ENCODE results near the gene ENOPH1. TPM values are rescaled to one million over a fixed set of nuclear protein-coding genes. Genes with fewer than 3 reads are reported as not detected.

ENOPH1 gene
- polyA plus RNA-seq, 12 donors = 28.5 to 45.3 (median 36.1) TPM; not detected in 1

DNA sequence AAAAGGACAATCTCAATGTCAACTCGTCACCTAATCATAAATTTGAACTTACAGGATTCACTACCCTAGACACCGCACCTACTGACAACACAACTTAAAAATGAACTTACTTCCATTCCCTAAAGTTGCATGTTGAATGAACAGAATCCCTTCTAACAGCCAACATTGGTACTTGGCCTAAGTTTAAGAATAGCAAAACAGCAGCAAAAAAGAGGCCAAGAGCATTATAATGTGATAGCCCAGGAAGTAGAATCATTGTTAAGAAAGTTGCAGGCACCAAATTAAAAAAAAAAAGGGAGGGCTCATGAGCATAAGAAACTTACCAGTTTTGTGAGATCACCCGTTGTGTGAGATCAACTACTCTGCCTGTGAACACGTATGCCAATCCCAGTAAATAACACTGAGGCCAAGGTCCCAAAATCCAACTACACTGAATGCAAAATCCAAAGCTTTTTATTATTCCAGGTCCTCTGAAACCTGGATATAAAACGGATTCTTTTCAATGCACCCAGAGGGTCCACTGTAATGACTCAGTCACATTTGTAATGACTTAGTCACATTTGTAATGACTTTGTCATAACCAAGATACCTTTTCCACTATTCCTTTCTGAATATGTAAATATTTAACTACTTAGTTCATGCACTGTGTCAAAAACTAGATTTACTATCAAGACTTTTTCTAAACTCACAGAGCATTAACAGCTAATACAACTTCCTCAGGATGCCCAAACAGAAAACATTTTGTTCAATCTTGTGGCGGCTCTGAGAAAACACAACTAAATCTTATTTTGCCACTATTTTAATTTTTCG lies 6.9 kb upstream of the ENOPH1 start:
- DNase-seq = no peak

GRCh38 chr4:82425478-82425877 lies 4.9 kb upstream of the ENOPH1 start:
- DNase-seq = no peak

DNA sequence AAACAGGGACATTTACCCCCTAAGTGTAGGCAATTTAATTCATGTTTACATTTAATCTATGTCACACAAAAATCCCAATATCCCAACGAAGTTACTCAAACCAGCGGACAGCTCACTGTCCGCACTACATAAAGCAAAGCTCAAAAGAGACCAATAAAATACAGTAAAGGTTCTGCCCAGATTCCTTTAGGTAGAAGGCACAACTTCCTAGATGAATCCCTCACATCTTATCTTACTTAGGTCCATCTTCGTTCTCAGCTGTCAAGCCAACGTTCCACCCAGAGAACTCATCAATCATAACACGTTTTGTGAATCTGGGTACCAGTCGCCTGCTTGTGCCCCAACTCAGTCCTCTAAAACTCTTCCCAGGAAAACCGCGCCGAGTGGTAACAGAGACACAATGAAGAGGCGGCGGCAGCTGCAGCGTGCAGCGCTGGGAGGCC lies 1.8 kb upstream of the ENOPH1 start:
- DNase-seq = no peak

GRCh38 chr4:82428969-82429727 lies 1.2 kb upstream of the ENOPH1 start:
- peak; percentile 95 for DNase-seq

DNA sequence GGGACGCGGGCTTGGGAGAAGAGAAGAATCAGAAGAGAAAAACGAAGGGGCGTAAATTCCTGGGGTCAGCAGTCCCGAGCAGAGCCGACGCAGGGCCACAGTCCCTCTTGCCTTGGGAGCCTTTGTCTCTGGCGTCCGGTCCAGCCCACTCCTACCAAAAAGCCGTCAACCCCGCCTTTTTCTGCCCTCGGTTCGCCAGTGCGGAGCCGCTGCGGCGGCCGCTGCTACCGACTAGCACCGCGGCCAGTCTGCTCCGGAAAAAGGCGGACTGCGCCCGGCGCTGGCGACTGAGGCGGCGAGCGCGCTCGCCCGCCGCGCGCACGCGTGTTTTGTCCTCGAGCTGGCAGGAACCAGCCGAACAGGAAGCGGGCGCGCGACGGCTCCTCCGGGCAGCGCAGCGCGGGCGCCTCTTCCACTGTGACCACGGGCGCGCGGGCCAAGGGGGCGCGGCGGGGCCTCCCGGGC lies 630 bp upstream of the ENOPH1 start:
- DNase-seq = no peak

DNA sequence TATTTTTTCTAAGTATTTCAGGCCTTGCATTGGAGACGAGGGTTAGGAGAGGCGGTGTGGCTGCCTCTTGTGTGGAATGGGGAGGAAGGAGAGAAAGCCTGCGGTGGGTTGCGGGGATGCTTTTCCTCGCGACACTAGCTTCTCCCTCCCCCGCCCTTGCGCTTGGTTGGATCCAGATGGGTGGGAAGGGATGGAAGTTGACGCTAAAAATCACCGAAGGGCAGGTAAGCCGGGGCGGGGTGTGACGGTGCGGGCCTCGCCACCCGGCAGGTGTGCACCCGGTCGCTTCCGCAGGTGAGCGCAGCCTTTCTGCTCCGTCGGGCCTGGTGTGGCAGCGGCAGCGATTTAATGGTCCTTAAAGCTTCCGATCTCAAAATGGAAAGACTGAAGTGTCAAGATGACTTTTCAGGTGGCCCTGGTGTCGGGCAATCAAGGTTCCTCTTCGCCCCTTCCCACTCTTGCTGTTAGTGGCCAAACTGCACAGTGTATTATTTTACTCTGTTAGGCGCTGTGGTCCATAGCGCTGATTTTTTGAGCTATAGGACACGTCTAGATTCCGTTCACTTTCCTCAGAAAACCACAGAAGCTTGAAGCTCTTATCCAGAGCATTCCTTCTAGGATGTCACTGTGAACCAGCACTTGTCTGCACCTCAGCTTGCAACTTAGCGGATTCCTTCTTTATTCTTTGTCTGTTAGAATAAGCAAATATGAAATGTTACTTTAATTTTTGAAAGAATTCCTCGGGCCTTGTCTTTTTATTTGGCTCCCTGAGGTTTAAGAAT lies 765 bp downstream of the ENOPH1 start:
- peak; percentile 15 for DNase-seq

GRCh38 chr4:82431831-82432230 lies 1.4 kb downstream of the ENOPH1 start:
- DNase-seq = no peak

GRCh38 chr4:82432596-82432995 lies 2.2 kb downstream of the ENOPH1 start:
- no peak for DNase-seq

DNA sequence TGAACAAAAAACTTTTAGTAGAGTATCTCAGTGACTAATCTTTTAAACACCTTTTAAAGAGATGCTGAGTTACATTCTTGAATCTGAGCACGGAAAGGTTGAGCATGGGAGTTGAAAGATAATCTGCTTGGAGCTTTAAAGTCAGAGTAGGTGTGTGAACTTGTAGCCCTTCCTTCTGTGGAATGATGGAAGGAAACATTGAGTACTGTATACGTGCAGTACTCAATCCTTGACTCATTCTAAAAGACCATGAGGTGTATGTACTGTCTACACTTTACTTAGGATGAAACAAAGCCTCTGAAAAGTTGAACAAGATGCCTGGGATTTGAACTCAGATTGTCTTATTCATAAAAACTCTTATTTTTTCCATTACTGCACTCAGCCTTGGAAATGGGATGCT lies 3.4 kb downstream of the ENOPH1 start:
- no peak for DNase-seq

DNA sequence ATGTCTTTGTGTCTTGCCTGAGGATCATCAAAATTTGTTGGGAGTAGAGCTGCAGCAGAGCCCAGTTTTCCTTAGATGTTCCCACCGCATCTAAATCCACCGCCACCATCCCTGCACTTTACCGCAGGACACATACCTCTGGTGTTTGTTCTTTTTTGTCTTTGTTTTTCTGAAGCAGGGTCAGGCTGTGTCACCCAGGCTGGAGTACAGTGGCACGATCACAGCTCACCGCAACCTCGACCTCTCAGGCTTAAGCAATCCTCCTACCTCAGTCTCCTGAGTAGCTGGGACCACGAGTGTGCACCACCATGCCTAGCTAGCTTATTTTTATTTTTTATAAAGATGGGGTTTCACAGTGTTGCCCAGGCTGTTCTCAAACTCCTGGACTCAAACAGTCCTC lies 4.6 kb downstream of the ENOPH1 start:
- no peak for DNase-seq

DNA sequence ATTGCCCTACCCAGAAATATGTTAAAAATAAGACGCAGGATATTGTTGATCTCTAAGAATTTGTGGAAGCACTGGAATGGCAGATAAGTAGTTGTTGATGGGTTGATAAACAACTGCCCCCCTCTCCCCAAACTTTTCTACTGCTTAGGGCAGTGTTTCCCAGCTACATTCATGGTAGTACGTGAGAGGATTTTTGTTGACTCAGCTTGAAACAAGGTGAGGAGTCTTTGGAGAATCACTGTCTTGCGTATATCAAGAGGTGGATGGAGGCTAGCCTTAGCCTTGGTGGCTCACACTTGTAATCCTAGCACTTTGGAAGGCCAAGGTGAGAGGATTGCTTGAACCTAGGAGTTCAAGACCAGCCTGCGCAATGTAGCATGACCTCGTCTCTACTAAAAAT lies 5.7 kb downstream of the ENOPH1 start:
- DNase-seq = no peak

- DNase-seq = no peak
Measured at GRCh38 chr4:82436780-82437179, 6.4 kb downstream of the ENOPH1 start.

GRCh38 chr4:82437285-82438005 lies 7.1 kb downstream of the ENOPH1 start:
- no peak for DNase-seq

- DNase-seq = no peak
Measured at GRCh38 chr4:82439088-82439487, 8.7 kb downstream of the ENOPH1 start.

GRCh38 chr4:82447886-82448285 lies 17.5 kb downstream of the ENOPH1 start:
- no peak for DNase-seq

- DNase-seq = no peak
Measured at GRCh38 chr4:82450966-82451755, 20.8 kb downstream of the ENOPH1 start.

DNA sequence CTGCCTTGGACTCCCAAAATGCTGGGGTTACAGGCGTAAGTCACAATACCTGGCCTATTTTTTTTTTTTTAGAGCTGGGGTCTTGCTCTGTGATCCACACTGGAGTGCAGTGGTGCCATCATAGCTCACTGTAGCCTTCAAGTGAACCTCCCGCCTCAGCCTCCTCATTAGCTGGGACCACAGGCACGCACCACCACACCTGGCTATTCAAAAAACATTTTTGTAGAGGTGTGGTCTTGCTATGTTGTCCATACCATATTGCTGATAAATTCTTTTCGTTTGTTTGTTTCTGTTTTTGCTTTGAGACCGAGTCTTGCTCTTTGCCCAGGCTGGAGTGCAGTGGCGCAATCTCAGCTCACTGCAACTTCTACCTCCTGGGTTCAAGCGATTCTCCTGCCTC lies 21.6 kb downstream of the ENOPH1 start:
- DNase-seq = no peak

DNA sequence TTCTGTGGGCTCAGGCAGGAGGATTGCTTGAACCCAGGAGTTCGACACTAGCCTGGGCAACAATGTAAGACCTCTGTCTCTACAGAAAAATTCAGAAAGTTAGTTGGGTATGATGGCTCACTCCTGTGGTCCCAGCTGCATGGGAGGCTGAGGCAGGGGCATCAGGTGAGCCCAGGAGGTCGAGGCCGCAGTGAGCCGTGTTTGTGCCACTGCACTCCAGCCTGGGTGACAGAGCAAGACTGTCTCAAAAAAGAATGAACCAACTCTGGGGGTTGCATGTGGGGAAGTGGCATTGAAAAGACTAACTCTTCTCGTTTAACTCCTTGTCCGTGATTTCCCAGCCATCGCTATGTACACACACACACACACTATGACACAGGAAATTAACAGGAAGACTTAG lies 26.9 kb downstream of the ENOPH1 start:
- no peak for DNase-seq

DNA sequence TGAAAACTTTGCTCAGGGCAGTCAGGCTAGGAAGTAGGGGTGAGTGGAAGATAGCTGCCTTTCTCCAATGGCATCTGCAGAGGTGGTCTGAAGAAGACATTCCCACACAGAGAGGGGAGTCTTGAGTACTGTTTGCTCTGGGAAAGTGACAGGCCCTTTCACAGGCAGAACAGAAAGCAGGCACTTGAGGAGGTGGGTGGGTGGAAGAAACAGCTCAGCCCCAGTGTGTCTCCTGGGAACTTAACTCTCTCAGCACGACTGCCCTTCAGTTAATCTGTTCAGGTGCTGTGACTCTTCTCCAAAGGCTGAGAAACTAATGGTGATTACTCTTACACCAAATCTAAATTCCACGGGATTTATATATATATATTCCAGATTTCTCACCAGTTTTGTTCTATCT lies 28.3 kb downstream of the ENOPH1 start:
- no peak for DNase-seq

- no peak for DNase-seq
Measured at GRCh38 chr4:82461710-82462109, 31.3 kb downstream of the ENOPH1 start.

- peak; percentile 95 for DNase-seq
Measured at GRCh38 chr4:82462415-82462831, 32.0 kb downstream of the ENOPH1 start.

All from muscle of arm (tissue), 12 donors.